Progenitor cell of endocrine pancreas (in vitro differentiated cells): ENCODE data around the gene CSTF3. TPM values are rescaled to one million over a fixed set of nuclear protein-coding genes. Genes with fewer than 3 reads are reported as not detected.

Experiments
- DNase-seq: peaks from one replicate; pipeline ENCODE4 v3.0.0; 2021; ENCODE audit warnings: low spot score; ENCODE audit not compliant: unreplicated experiment
- H3K27ac Mint-ChIP-seq: 2 replicates; pipeline ENCODE4 v1.8.0; 2021; ENCODE audit warnings: mild to moderate bottlenecking, moderate library complexity, mixed read lengths
- H3K27me3 Mint-ChIP-seq: 2 replicates; pipeline ENCODE4 v1.8.0; 2021; ENCODE audit warnings: mixed read lengths
- H3K36me3 Mint-ChIP-seq: 2 replicates; pipeline ENCODE4 v1.8.0; 2022; ENCODE audit warnings: mixed read lengths; ENCODE audit not compliant: insufficient read depth
- H3K4me1 Mint-ChIP-seq: 2 replicates; pipeline ENCODE4 v1.8.0; 2021; ENCODE audit warnings: low read depth, mixed read lengths
- H3K4me3 Mint-ChIP-seq: 2 replicates; pipeline ENCODE4 v1.8.0; 2021; ENCODE audit warnings: low read depth, mild to moderate bottlenecking, moderate library complexity, mixed read lengths
- H3K9me3 Mint-ChIP-seq: 2 replicates; pipeline ENCODE4 v1.8.0; 2021; ENCODE audit warnings: low read depth, mixed read lengths
- total RNA-seq: library from RNA; stranded (reverse); gene quantifications from 2 replicates; pipeline ENCODE4 v1.2.1, GENCODE V29; 2021
- TF ChIP-seq, protein P1 (sequence below): fragments of 200-600 bp; sonication (generic); IDR thresholded peaks from one replicate; pipeline ENCODE4 v1.5.0; 2021; ENCODE audit warnings: antibody characterized with exemption, mild to moderate bottlenecking; ENCODE audit not compliant: unreplicated experiment

The CSTF3 gene
- total RNA-seq, 1 donor from 2014 or later, result 43.5 TPM

DNA sequence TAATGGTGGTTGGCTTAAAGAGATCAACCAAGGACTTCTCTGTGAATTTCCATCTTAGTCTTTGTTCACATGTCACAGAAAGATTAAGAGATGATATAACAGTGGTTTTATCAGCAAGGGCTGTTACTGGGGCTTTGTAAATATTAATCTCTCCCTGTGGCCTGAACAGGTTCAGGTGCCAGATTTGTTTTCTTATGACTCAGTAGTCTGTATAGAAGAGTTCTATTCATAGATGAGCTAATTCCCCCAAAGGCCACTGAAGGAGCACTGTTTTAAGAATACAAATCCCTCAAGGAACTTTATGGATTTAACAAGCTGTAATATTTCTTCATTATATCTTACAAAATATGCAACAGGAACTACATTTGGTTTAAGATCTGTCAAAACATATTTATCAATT is 71.5 kb downstream of the CSTF3 start:
- peaks cover 20% of the 10 kb centered on the region for H3K4me1 Mint-ChIP-seq
- H3K9me3 Mint-ChIP-seq, result no peaks in the 10 kb centered on the region
- no peak overlapping the region for H3K4me3 Mint-ChIP-seq
- peaks cover 26% of the 10 kb centered on the region for H3K36me3 Mint-ChIP-seq
- H3K27ac Mint-ChIP-seq, result no peak overlapping the region
- H3K27me3 Mint-ChIP-seq, result no peaks in the 10 kb centered on the region
- TF ChIP-seq, protein P1, sequence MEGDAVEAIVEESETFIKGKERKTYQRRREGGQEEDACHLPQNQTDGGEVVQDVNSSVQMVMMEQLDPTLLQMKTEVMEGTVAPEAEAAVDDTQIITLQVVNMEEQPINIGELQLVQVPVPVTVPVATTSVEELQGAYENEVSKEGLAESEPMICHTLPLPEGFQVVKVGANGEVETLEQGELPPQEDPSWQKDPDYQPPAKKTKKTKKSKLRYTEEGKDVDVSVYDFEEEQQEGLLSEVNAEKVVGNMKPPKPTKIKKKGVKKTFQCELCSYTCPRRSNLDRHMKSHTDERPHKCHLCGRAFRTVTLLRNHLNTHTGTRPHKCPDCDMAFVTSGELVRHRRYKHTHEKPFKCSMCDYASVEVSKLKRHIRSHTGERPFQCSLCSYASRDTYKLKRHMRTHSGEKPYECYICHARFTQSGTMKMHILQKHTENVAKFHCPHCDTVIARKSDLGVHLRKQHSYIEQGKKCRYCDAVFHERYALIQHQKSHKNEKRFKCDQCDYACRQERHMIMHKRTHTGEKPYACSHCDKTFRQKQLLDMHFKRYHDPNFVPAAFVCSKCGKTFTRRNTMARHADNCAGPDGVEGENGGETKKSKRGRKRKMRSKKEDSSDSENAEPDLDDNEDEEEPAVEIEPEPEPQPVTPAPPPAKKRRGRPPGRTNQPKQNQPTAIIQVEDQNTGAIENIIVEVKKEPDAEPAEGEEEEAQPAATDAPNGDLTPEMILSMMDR, result peak; percentile 8
- no peak for DNase-seq

DNA sequence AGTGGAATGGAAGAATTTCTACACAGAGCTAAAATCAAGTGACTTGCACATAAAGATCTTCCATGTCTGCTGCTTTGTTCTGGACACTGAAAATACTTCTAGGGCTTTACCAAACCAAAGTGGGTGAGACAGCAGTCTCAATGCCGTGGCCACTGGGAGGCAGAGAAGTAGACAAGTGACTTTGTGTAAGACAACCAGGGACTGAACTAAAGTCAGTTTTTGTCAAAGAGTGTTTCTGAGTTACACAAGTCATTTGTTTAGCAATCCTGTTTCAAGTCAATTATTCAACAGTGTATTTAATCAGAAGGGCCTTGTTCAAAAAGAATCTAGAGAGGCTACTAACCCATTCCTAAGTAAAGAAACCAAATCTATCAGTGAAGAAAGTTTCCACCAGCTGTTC is 75.3 kb downstream of the CSTF3 start:
- Mint-ChIP-seq H3K27ac (peak overlapping the region; percentile 15), H3K9me3 (no peaks in the 10 kb centered on the region), H3K4me3 (no peak overlapping the region), H3K27me3 (no peaks in the 10 kb centered on the region), H3K36me3 (peaks cover 28% of the 10 kb centered on the region), H3K4me1 (peaks cover 16% of the 10 kb centered on the region)
- TF ChIP-seq, protein P1, result no peak
- DNase-seq, result no peak

DNA sequence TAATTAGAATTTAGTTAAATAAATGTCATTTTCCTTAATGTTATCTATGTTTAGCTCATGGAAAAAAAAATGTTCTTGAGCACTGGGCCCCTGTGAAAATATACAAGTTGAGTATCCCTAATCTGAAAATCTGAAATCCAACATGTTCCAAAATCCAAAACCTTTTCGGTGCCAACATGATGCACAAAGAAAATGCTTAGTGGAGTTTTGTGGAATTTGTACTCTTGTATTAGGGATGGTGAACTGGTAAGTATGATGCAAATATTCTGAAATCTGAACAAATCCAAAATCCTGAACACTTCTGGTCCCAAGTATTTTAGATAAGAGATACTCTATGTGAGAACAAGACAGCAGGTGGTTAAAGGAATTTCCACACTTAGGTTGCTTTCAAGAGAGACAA is 77.4 kb downstream of the CSTF3 start:
- H3K4me1 Mint-ChIP-seq, result peaks cover 8% of the 10 kb centered on the region
- H3K4me3 Mint-ChIP-seq, result no peak overlapping the region
- no peak overlapping the region for H3K27ac Mint-ChIP-seq
- TF ChIP-seq, protein P1, result no peak
- peaks cover 30% of the 10 kb centered on the region for H3K36me3 Mint-ChIP-seq
- no peaks in the 10 kb centered on the region for H3K27me3 Mint-ChIP-seq
- H3K9me3 Mint-ChIP-seq, result no peaks in the 10 kb centered on the region
- DNase-seq, result no peak

DNA sequence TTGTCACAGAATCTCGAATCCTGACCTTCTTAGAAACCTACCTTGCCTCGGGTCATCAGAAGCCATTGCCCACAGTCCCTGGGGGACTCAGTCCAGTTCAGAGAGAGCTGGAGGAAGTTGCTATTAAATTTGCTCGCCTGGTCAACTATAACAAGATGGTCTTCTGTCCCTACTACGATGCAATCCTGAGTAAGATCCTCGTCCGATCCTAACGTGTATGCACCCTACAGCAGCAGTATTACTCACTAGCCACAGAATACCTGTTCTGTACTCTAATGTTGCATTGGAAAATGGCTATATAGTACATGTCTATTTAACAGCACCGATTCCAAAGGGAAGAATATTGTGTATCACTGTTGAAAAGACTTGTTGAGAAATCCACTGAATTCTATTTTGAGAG is 88.8 kb downstream of the CSTF3 start:
- Mint-ChIP-seq H3K4me3 (no peak overlapping the region), H3K4me1 (no peaks in the 10 kb centered on the region), H3K36me3 (peaks cover 33% of the 10 kb centered on the region), H3K9me3 (no peaks in the 10 kb centered on the region), H3K27ac (no peak overlapping the region), H3K27me3 (no peaks in the 10 kb centered on the region)
- TF ChIP-seq, protein P1, result no peak
- no peak for DNase-seq

DNA sequence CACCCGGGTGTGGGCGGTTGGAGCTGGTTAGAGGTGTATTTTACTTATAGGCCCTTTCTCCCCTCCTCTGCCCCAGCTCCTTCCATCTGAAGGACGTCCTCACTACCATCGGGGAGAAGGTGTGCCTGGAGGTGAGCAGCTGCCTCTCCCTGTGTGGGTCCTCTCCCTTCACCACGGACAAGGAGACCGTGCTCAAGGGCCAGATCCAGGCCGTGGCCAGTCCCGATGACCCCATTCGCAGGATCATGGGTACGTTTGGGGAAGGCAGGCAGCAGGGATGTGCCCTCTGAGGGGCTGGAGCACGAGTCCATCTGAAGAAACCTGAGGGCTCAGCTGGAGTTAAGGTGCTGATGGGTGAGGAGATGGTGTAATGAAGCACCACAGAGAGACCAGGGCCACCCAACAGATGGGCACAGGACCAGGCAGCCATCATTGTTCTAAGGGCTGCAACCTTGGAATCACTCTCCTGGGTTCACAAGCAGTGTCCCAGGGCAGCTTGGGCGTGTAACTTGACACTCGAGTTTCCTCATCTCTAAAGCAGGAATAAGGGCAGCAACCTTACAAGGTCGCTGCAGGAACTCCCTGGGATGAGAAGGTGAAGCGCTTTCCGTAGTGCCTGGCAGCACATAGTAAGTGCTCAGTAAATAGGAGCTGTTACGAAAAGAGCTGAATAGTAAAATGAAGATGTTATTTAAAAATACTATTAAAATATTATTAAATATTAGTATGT is 92.5 kb downstream of the CSTF3 start:
- no peaks in the 10 kb centered on the region for H3K9me3 Mint-ChIP-seq
- peaks cover 23% of the 10 kb centered on the region for H3K36me3 Mint-ChIP-seq
- no peak for DNase-seq
- TF ChIP-seq, protein P1, result no peak
- no peaks in the 10 kb centered on the region for H3K27me3 Mint-ChIP-seq
- H3K4me1 Mint-ChIP-seq, result no peaks in the 10 kb centered on the region
- no peak overlapping the region for H3K27ac Mint-ChIP-seq
- H3K4me3 Mint-ChIP-seq, result no peak overlapping the region
